HEK293 (cell line): ENCODE data around the gene DUSP16.

ENCODE experiments used
- CTCF ChIA-PET: fragments of 350-600 bp; formaldehyde crosslinking; extraction: SDS; loops from one replicate; lab custom pipeline; 2021; ENCODE audit warnings: antibody characterized with exemption; lab: Yijun Ruan, JAX
- POLR2A ChIA-PET: fragments of 300-600 bp; formaldehyde crosslinking; extraction: SDS; loops from one replicate; lab custom pipeline; 2020; ENCODE audit warnings: antibody characterized with exemption, inconsistent platforms; lab: Yijun Ruan, JAX
- H3K27ac ChIP-seq: fragments of 200-500 bp; sonication (Bioruptor generic); 2 replicates; pipeline ENCODE4 v1.5.1; 2014; ENCODE audit warnings: low read depth, low read length, control low read depth, inconsistent platforms; ENCODE audit errors: extremely low read depth
- H3K36me3 ChIP-seq, 2 experiments: fragments of 200-500 bp in 1 of 2; sonication (Bioruptor generic) in 1 of 2; 1 replicate in 1 of 2; 2 replicates in 1 of 2; pipeline ENCODE4 v1.5.1; 2014 to 2017; ENCODE audit warnings: inconsistent platforms in 2 of 2, low read length in 2 of 2; ENCODE audit not compliant: control insufficient read depth in 2 of 2, insufficient read depth in 1 of 2
- H3K4me1 ChIP-seq: fragments of 200-500 bp; sonication (Bioruptor generic); 2 replicates; pipeline ENCODE4 v1.5.1; 2014; ENCODE audit warnings: mild to moderate bottlenecking, low read length, inconsistent platforms; ENCODE audit not compliant: control insufficient read depth, insufficient read depth
- H3K4me3 ChIP-seq: 2 replicates; pipeline ENCODE4 v1.5.1; 2011; ENCODE audit warnings: low read depth, mild to moderate bottlenecking, control low read depth, low read length, moderate library complexity
- H3K9me3 ChIP-seq: fragments of 200-500 bp; sonication (Bioruptor generic); 2 replicates; pipeline ENCODE4 v1.5.1; 2014; ENCODE audit warnings: low read depth, low read length, inconsistent platforms; ENCODE audit not compliant: control insufficient read depth, insufficient read depth
- SALL2 ChIP-seq: fragments of 450-650 bp; formaldehyde crosslinking; IDR thresholded peaks from 2 replicates; pipeline ENCODE4 v1.5.0; 2017; ENCODE audit warnings: missing biosample characterization, mild to moderate bottlenecking, missing genetic modification characterization, borderline replicate concordance
- TCF7L2 ChIP-seq: IDR thresholded peaks from 2 replicates; pipeline ENCODE4 v1.6.1; 2011; ENCODE audit warnings: low read depth, mild to moderate bottlenecking, inconsistent platforms, low read length, moderate library complexity, borderline replicate concordance
- ZFHX2 ChIP-seq: fragments of 450-650 bp; formaldehyde crosslinking; conservative IDR thresholded peaks from 2 replicates; pipeline ENCODE4 v1.5.1; 2016; ENCODE audit warnings: missing biosample characterization, missing genetic modification characterization
- ZNF155 ChIP-seq: fragments of 450-650 bp; formaldehyde crosslinking; IDR thresholded peaks from 2 replicates; pipeline ENCODE4 v1.5.1; 2016; ENCODE audit warnings: missing biosample characterization, missing genetic modification characterization
- ZNF302 ChIP-seq: fragments of 450-650 bp; formaldehyde crosslinking; IDR thresholded peaks from 2 replicates; pipeline ENCODE4 v1.5.1; 2016; ENCODE audit warnings: missing biosample characterization, missing genetic modification characterization, low read depth
- ZNF311 ChIP-seq: fragments of 450-650 bp; formaldehyde crosslinking; IDR thresholded peaks from 2 replicates; pipeline ENCODE4 v1.5.1; 2017; ENCODE audit warnings: missing biosample characterization, missing genetic modification characterization, borderline replicate concordance
- ZNF341 ChIP-seq: fragments of 450-650 bp; formaldehyde crosslinking; IDR thresholded peaks from 2 replicates; pipeline ENCODE4; 2016; ENCODE audit warnings: low read depth, missing biosample characterization, missing genetic modification characterization
- ZNF404 ChIP-seq: fragments of 450-650 bp; formaldehyde crosslinking; IDR thresholded peaks from 2 replicates; pipeline ENCODE4 v1.5.1; 2017; ENCODE audit warnings: missing biosample characterization, missing genetic modification characterization
- ZNF501 ChIP-seq: fragments of 450-650 bp; formaldehyde crosslinking; IDR thresholded peaks from 2 replicates; pipeline ENCODE4 v1.5.1; 2016; ENCODE audit warnings: missing biosample characterization, missing genetic modification characterization
- ZNF529 ChIP-seq: fragments of 450-650 bp; formaldehyde crosslinking; IDR thresholded peaks from 2 replicates; pipeline ENCODE4 v1.5.1; 2017; ENCODE audit warnings: missing genetic modification characterization, missing biosample characterization; ENCODE audit not compliant: insufficient replicate concordance
- ZNF621 ChIP-seq: fragments of 450-650 bp; formaldehyde crosslinking; IDR thresholded peaks from 2 replicates; pipeline ENCODE4 v1.5.1; 2017; ENCODE audit warnings: missing biosample characterization, missing genetic modification characterization
- ZNF624 ChIP-seq: fragments of 450-650 bp; formaldehyde crosslinking; IDR thresholded peaks from 2 replicates; pipeline ENCODE4 v1.5.1; 2017; ENCODE audit warnings: missing biosample characterization, missing genetic modification characterization
- ZNF629 ChIP-seq: fragments of 450-650 bp; formaldehyde crosslinking; IDR thresholded peaks from 2 replicates; pipeline ENCODE4 v1.5.1; 2017; ENCODE audit warnings: missing biosample characterization, missing genetic modification characterization
- ZNF664 ChIP-seq: fragments of 450-650 bp; formaldehyde crosslinking; IDR thresholded peaks from 2 replicates; pipeline ENCODE4 v1.5.1; 2016; ENCODE audit warnings: missing biosample characterization, missing genetic modification characterization
- TF ChIP-seq, protein P1 (sequence below): fragments of 450-650 bp; formaldehyde crosslinking; IDR thresholded peaks from 2 replicates; pipeline ENCODE4 v1.5.1; 2017; ENCODE audit warnings: missing biosample characterization, missing genetic modification characterization
- TF ChIP-seq, protein P2 (sequence below): fragments of 450-650 bp; formaldehyde crosslinking; IDR thresholded peaks from 2 replicates; pipeline ENCODE4 v1.5.1; 2016; ENCODE audit warnings: missing biosample characterization, missing genetic modification characterization
- TF ChIP-seq, protein P3 (sequence below): fragments of 450-650 bp; formaldehyde crosslinking; IDR thresholded peaks from 2 replicates; pipeline ENCODE4 v1.5.1; 2016; ENCODE audit warnings: missing biosample characterization, missing genetic modification characterization
- TF ChIP-seq, protein P4 (sequence below): fragments of 450-650 bp; formaldehyde crosslinking; conservative IDR thresholded peaks from 2 replicates; pipeline ENCODE4 v1.5.1; 2016; ENCODE audit warnings: low read depth, missing biosample characterization, missing genetic modification characterization

Gene DUSP16

DNA sequence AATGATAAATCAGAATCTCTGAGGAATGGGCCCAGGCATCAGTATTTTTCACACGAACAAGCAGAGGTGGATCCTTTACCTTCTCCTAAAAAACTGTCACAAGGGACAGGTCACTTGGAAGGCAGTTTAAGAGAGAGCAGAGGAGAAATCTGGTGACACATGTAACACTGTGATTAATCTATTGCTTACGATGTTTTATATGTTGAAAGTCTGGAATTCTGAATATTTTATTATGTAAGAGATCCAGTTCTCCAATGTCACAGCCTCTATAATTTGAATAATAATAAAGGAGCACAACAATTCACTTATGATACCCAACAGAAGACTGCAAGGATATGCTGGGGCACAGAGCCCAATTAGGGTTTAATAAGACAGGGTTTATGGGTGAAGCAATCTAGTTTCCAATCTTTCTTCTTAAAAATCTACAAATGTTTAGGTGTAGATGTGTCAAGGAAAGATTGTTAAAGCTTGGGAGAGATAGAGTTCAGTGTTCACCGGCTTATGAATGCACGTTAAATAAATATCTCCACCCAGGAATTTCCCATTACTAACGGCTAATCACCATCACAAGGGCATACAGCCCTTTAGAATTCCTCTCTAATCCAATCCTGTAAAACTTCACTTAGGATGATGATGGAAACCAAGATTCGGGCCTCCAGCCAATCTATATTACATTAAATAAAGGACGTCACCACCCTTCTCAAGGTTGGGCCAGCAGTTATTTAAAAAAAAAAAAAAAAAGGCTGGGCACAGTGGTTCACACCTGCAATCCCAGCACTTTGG lies 23.4 kb downstream of the DUSP16 start (continued):
- TF ChIP-seq ZNF629 (tag by site-specific recombination) (peak; percentile 37; the same call in 1 of the 2 replicates), ZNF311 (no peak), SALL2 (tag by site-specific recombination) (no peak), ZNF302 (tag by site-specific recombination) (no peak), ZNF341 (tag by site-specific recombination) (no peak), ZNF621 (tag by site-specific recombination) (no peak)
- TF ChIP-seq, protein P1, sequence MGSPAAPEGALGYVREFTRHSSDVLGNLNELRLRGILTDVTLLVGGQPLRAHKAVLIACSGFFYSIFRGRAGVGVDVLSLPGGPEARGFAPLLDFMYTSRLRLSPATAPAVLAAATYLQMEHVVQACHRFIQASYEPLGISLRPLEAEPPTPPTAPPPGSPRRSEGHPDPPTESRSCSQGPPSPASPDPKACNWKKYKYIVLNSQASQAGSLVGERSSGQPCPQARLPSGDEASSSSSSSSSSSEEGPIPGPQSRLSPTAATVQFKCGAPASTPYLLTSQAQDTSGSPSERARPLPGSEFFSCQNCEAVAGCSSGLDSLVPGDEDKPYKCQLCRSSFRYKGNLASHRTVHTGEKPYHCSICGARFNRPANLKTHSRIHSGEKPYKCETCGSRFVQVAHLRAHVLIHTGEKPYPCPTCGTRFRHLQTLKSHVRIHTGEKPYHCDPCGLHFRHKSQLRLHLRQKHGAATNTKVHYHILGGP (tag by site-specific recombination): no peak
- TF ChIP-seq, protein P2, sequence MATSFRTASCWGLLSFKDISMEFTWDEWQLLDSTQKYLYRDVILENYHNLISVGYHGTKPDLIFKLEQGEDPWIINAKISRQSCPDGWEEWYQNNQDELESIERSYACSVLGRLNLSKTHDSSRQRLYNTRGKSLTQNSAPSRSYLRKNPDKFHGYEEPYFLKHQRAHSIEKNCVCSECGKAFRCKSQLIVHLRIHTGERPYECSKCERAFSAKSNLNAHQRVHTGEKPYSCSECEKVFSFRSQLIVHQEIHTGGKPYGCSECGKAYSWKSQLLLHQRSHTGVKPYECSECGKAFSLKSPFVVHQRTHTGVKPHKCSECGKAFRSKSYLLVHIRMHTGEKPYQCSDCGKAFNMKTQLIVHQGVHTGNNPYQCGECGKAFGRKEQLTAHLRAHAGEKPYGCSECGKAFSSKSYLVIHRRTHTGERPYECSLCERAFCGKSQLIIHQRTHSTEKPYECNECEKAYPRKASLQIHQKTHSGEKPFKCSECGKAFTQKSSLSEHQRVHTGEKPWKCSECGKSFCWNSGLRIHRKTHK (tag by site-specific recombination): no peak

DNA sequence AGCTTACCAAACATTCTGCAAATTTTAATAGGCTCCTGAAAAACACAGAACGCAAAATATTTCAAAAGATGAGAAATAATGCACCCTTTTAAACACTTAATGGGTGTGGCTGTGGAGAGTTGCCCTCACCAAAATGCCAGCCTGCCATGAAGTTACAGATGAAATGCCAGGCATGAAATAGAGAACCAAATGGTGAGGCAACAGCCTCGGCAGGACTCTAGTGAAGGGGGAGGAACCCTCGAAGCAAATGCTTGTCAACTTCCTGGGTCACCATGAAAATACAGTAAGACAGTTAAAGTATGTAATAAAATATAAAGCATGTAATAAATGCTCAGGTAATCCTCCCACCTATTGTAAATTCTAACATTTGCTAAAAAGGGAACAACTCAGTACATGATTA lies 24.1 kb downstream of the DUSP16 start:
- H3K27ac ChIP-seq: no peak overlapping the region
- ChIA-PET POLR2A (no interaction called here), CTCF (interaction anchor here (0.6 kb wide), 1 partner anchor 167 kb away, joined by 3 read pairs; no protein-coding TSS in a partner anchor)
- peaks cover 0 to 3% of the 10 kb centered on the region in 2 experiments; a peak in 1 of 3 replicates for H3K36me3 ChIP-seq
- H3K4me1 ChIP-seq: peaks cover 8% of the 10 kb centered on the region
- no peaks in the 10 kb centered on the region for H3K9me3 ChIP-seq
- no peak overlapping the region for H3K4me3 ChIP-seq
- no peak for TF ChIP-seq ZNF624
- no peak for TF ChIP-seq ZNF155
- TF ChIP-seq TCF7L2: no peak
- TF ChIP-seq, protein P3, sequence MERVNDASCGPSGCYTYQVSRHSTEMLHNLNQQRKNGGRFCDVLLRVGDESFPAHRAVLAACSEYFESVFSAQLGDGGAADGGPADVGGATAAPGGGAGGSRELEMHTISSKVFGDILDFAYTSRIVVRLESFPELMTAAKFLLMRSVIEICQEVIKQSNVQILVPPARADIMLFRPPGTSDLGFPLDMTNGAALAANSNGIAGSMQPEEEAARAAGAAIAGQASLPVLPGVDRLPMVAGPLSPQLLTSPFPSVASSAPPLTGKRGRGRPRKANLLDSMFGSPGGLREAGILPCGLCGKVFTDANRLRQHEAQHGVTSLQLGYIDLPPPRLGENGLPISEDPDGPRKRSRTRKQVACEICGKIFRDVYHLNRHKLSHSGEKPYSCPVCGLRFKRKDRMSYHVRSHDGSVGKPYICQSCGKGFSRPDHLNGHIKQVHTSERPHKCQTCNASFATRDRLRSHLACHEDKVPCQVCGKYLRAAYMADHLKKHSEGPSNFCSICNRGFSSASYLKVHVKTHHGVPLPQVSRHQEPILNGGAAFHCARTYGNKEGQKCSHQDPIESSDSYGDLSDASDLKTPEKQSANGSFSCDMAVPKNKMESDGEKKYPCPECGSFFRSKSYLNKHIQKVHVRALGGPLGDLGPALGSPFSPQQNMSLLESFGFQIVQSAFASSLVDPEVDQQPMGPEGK (tag by site-specific recombination): no peak
- no peak for TF ChIP-seq ZNF501
- TF ChIP-seq, protein P4, sequence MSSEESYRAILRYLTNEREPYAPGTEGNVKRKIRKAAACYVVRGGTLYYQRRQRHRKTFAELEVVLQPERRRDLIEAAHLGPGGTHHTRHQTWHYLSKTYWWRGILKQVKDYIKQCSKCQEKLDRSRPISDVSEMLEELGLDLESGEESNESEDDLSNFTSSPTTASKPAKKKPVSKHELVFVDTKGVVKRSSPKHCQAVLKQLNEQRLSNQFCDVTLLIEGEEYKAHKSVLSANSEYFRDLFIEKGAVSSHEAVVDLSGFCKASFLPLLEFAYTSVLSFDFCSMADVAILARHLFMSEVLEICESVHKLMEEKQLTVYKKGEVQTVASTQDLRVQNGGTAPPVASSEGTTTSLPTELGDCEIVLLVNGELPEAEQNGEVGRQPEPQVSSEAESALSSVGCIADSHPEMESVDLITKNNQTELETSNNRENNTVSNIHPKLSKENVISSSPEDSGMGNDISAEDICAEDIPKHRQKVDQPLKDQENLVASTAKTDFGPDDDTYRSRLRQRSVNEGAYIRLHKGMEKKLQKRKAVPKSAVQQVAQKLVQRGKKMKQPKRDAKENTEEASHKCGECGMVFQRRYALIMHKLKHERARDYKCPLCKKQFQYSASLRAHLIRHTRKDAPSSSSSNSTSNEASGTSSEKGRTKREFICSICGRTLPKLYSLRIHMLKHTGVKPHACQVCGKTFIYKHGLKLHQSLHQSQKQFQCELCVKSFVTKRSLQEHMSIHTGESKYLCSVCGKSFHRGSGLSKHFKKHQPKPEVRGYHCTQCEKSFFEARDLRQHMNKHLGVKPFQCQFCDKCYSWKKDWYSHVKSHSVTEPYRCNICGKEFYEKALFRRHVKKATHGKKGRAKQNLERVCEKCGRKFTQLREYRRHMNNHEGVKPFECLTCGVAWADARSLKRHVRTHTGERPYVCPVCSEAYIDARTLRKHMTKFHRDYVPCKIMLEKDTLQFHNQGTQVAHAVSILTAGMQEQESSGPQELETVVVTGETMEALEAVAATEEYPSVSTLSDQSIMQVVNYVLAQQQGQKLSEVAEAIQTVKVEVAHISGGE: no peak
- no peak for TF ChIP-seq ZNF404 (tag by site-specific recombination)

DNA sequence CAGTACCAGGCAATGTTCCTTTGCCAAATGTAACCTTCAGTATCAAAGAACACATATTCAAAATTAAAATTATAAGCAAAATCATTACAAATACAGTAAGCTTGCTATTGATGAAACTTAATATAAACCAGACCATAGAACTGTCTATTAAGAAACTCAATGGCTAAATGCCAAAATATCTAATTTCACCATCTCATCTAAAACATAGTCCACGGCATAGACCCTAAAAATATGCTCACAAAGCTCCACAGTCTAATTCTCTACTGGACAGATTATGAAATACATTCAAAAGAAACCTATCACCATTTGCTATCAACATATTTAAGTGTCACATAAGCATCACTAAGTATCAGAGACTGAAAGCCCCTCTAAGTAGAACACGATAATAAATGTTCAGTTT lies 25.2 kb downstream of the DUSP16 start:
- POLR2A ChIA-PET: no interaction called here

More for the DNA sequence above, 25.2 kb downstream of the DUSP16 start:
- TF ChIP-seq TCF7L2 (no peak), ZNF529 (tag by site-specific recombination) (no peak), ZFHX2 (tag by site-specific recombination) (no peak), ZNF664 (peak; percentile 66; the same call in 1 of the 2 replicates)
- TF ChIP-seq, all 188 proteins: peak for 1
- H3K9me3 ChIP-seq: no peaks in the 10 kb centered on the region
- no peak overlapping the region for H3K27ac ChIP-seq
- H3K36me3 ChIP-seq: peaks cover 0 to 3% of the 10 kb centered on the region in 2 experiments; a peak in 1 of 3 replicates
- H3K4me1 ChIP-seq: peaks cover 16% of the 10 kb centered on the region
- H3K4me3 ChIP-seq: no peak overlapping the region
- CTCF ChIA-PET: no interaction called here
